Ectodermal cell (in vitro differentiated cells): ENCODE measurements around the gene BMPR1A.

Source experiments
- H3K27ac ChIP-seq: 2 replicates; pipeline ENCODE4 v1.7.0; 2013; ENCODE audit warnings: mild to moderate bottlenecking, low read depth, low read length; ENCODE audit not compliant: insufficient read depth, poor library complexity, severe bottlenecking
- H3K27me3 ChIP-seq: 2 replicates; pipeline ENCODE4 v1.7.0; 2013; ENCODE audit warnings: mild to moderate bottlenecking, low read length; ENCODE audit not compliant: insufficient read depth, control insufficient read depth, poor library complexity, severe bottlenecking
- H3K36me3 ChIP-seq: one replicate; pipeline ENCODE4 v1.7.0; 2013; ENCODE audit warnings: low read length; ENCODE audit not compliant: control insufficient read depth, insufficient read depth
- H3K4me1 ChIP-seq: one replicate; pipeline ENCODE4 v1.7.0; 2013; ENCODE audit warnings: low read length; ENCODE audit not compliant: control insufficient read depth, insufficient read depth
- H3K4me3 ChIP-seq: 2 replicates; pipeline ENCODE4 v1.7.0; 2013; ENCODE audit warnings: low read depth, low read length, control low read depth; ENCODE audit not compliant: insufficient read depth
- H3K9me3 ChIP-seq: 2 replicates; pipeline ENCODE4 v1.7.0; 2013; ENCODE audit warnings: mild to moderate bottlenecking, low read length, moderate library complexity; ENCODE audit not compliant: control insufficient read depth
- WGBS, 2 experiments: methylation state at CpG; one replicate each; pipeline ENCODE4 v1.1.7; 2013; ENCODE audit warnings: missing lambda C conversion rate in 2 of 2; 5-methylcytosine and 5-hydroxymethylcytosine counted together

BMPR1A gene

DNA sequence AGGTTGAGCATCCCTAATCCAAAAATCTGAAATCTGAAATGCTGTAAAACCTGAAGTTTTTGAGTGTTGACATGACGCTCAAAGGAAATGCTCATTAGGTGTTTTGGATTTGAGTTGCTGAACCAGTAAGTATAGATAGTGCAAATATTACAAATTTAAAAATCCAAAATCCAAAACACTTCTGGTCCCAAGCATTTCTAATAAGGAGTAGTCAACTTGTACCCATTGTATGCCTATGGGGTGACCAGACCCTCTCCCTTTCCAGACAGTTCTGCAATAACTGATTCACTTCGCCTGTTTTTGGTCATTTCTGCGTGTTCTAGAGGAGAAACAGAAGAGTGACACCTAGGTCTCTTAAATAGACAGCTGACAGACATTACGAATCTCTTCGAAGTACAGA is 110.7 kb downstream of the BMPR1A start:
- Histone ChIP-seq H3K36me3 (no peaks in the 10 kb centered on the region), H3K27ac (no peak overlapping the region), H3K9me3 (no peaks in the 10 kb centered on the region), H3K4me1 (peaks cover 35% of the 10 kb centered on the region), H3K27me3 (no peaks in the 10 kb centered on the region), H3K4me3 (no peak overlapping the region)
- 90 to 94% methylated on average over 5 of the region's 5 CpGs for WGBS, 2 experiments

DNA sequence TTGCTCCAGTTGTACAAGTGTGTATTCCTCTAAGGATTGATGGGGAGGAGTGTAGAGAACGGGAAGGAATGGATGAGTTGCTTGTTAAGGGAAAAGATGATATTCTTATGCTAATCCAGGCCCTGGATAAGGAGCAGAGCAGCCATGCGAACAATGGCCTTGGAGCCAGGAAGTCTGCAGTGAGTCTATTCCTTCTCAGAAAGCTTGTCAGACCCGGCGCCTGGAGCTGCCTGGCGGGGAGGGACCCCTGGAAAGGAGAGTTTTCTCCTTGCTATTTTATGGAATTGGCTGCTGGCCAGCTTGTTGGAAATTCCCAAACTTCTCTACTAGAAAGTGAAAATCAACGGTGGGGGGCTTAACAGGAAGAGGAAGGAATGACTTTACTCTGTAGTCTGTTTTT is 111.9 kb downstream of the BMPR1A start:
- peak overlapping the region; percentile 55 for H3K27ac ChIP-seq

GRCh38 chr10:86870679-86871078 is 114.3 kb downstream of the BMPR1A start:
- 92 to 94% methylated on average over 3 of the region's 3 CpGs for WGBS, 2 experiments
- no peaks in the 10 kb centered on the region for H3K27me3 ChIP-seq
- no peaks in the 10 kb centered on the region for H3K36me3 ChIP-seq
- H3K9me3 ChIP-seq = no peaks in the 10 kb centered on the region
- H3K4me3 ChIP-seq = no peak overlapping the region
- no peak overlapping the region for H3K27ac ChIP-seq
- H3K4me1 ChIP-seq = peaks cover 25% of the 10 kb centered on the region

More for the DNA sequence above, 111.9 kb downstream of the BMPR1A start:
- no peak overlapping the region for H3K4me3 ChIP-seq
- no peaks in the 10 kb centered on the region for H3K36me3 ChIP-seq
- H3K9me3 ChIP-seq = no peaks in the 10 kb centered on the region
- no peaks in the 10 kb centered on the region for H3K27me3 ChIP-seq
- WGBS, 2 experiments = 3 to 4% methylated on average over 6 of the region's 6 CpGs
- peaks cover 35% of the 10 kb centered on the region for H3K4me1 ChIP-seq

DNA sequence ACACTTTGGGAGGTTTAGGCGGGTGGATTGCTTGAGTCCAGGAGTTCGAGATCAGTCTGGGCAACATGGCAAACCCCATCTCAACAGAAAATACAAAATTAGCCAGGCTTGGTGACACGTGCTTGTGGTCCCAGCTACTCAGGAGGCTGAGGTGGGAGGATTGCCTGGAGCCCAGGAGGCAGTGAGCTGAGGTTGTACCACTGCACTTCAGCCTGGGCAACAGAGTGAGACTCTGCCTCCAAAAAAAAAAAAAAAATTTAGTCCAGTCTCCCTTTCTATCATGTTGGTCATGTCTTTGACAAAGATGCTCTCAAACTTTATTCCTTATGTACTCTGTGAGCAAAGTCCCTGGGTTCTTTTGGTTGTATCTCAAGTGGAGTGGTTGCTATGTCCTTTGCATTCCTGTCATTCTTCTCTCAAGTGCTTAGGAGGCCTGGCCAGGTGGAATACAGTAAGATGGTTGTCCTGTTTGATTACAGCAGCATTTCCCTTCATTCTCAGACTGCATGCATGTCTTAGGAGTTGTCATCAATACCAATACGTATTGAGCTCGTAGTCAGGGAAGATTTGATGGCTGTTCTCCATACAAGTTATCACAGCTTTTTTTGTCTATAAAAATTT is 115.3 kb downstream of the BMPR1A start:
- peaks cover 18% of the 10 kb centered on the region for H3K4me1 ChIP-seq
- no peaks in the 10 kb centered on the region for H3K27me3 ChIP-seq
- H3K4me3 ChIP-seq = no peak overlapping the region
- H3K36me3 ChIP-seq = no peaks in the 10 kb centered on the region
- peak overlapping the region; percentile 55 for H3K27ac ChIP-seq
- no peaks in the 10 kb centered on the region for H3K9me3 ChIP-seq
- WGBS, 2 experiments = 83 to 88% methylated on average over 5 of the region's 5 CpGs

GRCh38 chr10:86872757-86873156 is 116.3 kb downstream of the BMPR1A start:
- H3K27ac ChIP-seq = peak overlapping the region; percentile 60
- 46 to 60% methylated on average over 4 of the region's 4 CpGs for WGBS, 2 experiments
- peaks cover 17% of the 10 kb centered on the region for H3K4me1 ChIP-seq

GRCh38 chr10:86876748-86877147 is 120.3 kb downstream of the BMPR1A start:
- no peak overlapping the region for H3K4me3 ChIP-seq
- H3K36me3 ChIP-seq = no peaks in the 10 kb centered on the region
- H3K27ac ChIP-seq = no peak overlapping the region
- no peaks in the 10 kb centered on the region for H3K9me3 ChIP-seq
- 94 to 100% methylated on average over 2 of the region's 2 CpGs for WGBS, 2 experiments
- no peaks in the 10 kb centered on the region for H3K27me3 ChIP-seq
- H3K4me1 ChIP-seq = no peaks in the 10 kb centered on the region

More at GRCh38 chr10:86872757-86873156, 116.3 kb downstream of the BMPR1A start:
- Histone ChIP-seq H3K4me3 (no peak overlapping the region), H3K27me3 (no peaks in the 10 kb centered on the region), H3K9me3 (no peaks in the 10 kb centered on the region), H3K36me3 (no peaks in the 10 kb centered on the region)

DNA sequence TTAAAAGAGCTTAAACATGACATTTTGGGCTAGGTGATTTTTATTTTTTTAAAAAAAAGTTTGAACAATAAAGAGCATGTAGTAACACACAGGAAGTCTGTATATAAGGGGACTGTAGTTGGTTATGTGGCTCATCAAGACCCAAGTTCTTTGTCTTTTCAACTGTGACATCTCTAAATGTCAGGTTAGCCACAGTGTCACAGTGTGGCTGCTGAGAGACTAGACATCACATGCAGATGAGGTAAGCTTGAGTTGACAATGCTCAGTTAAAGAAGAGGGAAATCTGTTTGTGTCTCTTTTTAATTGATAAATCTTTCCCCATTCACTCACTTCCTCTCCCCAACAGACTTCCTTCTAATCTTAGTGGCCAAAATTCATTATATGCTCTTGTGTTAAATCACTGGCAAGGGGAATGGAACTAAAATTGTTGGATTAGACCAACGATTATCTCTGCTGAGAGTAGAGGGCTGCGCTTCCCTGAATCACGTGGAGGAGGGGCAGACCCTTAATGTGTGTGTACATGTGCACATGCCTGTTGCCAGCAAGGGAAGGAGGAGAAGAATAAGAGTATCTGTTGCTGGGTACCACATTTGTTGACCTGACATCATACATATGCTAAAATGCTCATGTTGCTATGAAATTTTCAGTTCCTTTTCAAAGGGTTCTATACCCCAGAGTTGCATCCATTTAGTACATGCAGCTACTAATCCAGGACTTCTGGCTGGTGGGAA is 122.7 kb downstream of the BMPR1A start:
- Histone ChIP-seq H3K27me3 (no peaks in the 10 kb centered on the region), H3K4me1 (no peaks in the 10 kb centered on the region), H3K27ac (no peak overlapping the region), H3K4me3 (no peak overlapping the region), H3K9me3 (no peaks in the 10 kb centered on the region), H3K36me3 (no peaks in the 10 kb centered on the region)
- WGBS, 2 experiments = 93 to 99% methylated on average over 3 of the region's 3 CpGs

GRCh38 chr10:86880971-86881370 is 124.6 kb downstream of the BMPR1A start:
- Histone ChIP-seq H3K27ac (no peak overlapping the region), H3K36me3 (no peaks in the 10 kb centered on the region), H3K4me3 (no peak overlapping the region), H3K27me3 (no peaks in the 10 kb centered on the region), H3K4me1 (no peaks in the 10 kb centered on the region), H3K9me3 (no peaks in the 10 kb centered on the region)
- 92 to 95% methylated on average over 4 of the region's 4 CpGs for WGBS, 2 experiments

DNA sequence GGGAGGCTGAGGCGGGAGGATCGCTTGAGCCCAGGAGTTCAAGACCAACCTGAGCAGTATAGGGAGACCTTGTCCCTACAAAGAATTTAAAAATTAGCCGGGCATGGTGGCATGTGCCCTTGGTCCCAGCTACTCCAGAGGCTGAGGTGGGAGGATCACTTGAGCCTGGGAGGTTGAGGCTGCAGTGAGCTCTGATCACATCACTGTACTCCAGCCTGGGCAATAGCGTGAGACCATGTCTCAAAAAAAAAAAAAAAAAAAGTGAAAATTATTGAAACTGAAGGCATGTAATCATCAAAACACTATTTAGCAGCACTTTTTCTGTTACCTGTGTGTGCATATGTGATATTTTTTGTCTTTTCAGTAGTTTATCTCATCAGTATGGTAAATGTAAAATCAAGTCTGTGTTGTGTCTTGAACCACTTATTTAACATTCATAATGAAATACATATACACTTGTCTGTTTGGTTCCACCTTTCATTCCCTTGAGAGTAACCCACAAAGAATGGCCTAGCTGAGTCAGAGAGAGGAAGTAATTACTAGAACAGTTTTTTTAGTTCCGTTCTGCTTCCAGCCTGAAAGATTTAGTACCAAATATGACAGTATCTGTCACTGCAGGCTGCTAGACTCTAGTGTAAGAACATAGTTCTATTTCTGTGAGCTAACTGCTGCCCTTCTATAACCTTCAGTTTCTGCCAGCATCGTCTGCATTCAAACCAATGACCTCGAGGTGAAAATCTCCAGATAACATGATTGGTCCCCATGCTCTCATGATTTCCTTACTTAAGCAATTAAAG is 132.4 kb downstream of the BMPR1A start:
- 93 to 94% methylated on average over 6 to 7 of the region's 7 CpGs for WGBS, 2 experiments
- no peak overlapping the region for H3K4me3 ChIP-seq
- H3K36me3 ChIP-seq = no peaks in the 10 kb centered on the region
- no peaks in the 10 kb centered on the region for H3K27me3 ChIP-seq
- no peaks in the 10 kb centered on the region for H3K4me1 ChIP-seq
- H3K27ac ChIP-seq = no peak overlapping the region
- H3K9me3 ChIP-seq = no peaks in the 10 kb centered on the region

DNA sequence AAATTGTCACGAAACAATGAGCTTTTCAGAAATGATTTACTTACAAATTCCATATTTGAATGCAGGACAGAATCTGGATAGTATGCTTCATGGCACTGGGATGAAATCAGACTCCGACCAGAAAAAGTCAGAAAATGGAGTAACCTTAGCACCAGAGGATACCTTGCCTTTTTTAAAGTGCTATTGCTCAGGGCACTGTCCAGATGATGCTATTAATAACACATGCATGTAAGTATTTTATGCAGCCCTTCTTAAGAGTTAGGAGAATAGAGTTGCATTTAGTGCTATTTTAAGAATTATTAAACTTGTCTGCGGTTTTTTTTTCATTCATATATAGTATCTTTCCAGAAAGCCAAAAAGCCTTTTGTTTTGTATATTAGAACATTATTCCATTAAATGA is 133.6 kb downstream of the BMPR1A start:
- Histone ChIP-seq H3K4me1 (no peaks in the 10 kb centered on the region), H3K9me3 (no peaks in the 10 kb centered on the region), H3K4me3 (no peak overlapping the region), H3K27ac (no peak overlapping the region), H3K36me3 (no peaks in the 10 kb centered on the region), H3K27me3 (no peaks in the 10 kb centered on the region)
- 69 to 76% methylated on average over 2 of the region's 3 CpGs for WGBS, 2 experiments
